Activated T-helper 2 cell treated with anti-CD3 and anti-CD28 coated beads, Interferon-gamma antibody, Interleukin-2, Interleukin-4, amounts not matched to agents 10 μg/mL and 5 μg/mL and 100 μg/mL, durations not matched to agents 14 hours and 24 hours and 36 hours (primary cell): ENCODE data around the gene NIP7. TPM values are rescaled to one million over a fixed set of nuclear protein-coding genes. Genes with fewer than 3 reads are reported as not detected.

ENCODE experiments used
- DNase-seq: peaks from one replicate; pipeline ENCODE4 v3.0.0; 2021; ENCODE audit warnings: low spot score
- H3K27ac Mint-ChIP-seq: one replicate; pipeline ENCODE4 v1.8.0; 2021; ENCODE audit warnings: mixed read lengths
- H3K27me3 Mint-ChIP-seq: one replicate; pipeline ENCODE4 v1.8.0; 2021; ENCODE audit warnings: low read depth, mixed read lengths
- H3K36me3 Mint-ChIP-seq: one replicate; pipeline ENCODE4 v1.8.0; 2021; ENCODE audit warnings: low read depth, mixed read lengths
- H3K4me1 Mint-ChIP-seq: one replicate; pipeline ENCODE4 v1.8.0; 2021; ENCODE audit warnings: low read depth, mixed read lengths
- H3K4me3 Mint-ChIP-seq: one replicate; pipeline ENCODE4 v1.8.0; 2021; ENCODE audit warnings: low read depth, mild to moderate bottlenecking, moderate library complexity, mixed read lengths
- H3K9me3 Mint-ChIP-seq: one replicate; pipeline ENCODE4 v1.8.0; 2021; ENCODE audit warnings: mixed read lengths
- intact Hi-C: fragments of 100-400 bp; cut with micrococcal nuclease; formaldehyde crosslinking; loops from one replicate; pipeline ENCODE4 v1.15.1; 2023
- total RNA-seq: library from RNA; stranded (reverse); gene quantifications from 2 replicates; pipeline ENCODE4 v1.2.3, GENCODE V29; 2022

The NIP7 gene
- total RNA-seq, 1 donor from 2014 or later: 60.5 TPM

GRCh38 chr16:69386596-69386995 is 47.0 kb downstream of the NIP7 start:
- DNase-seq: no peak
- Mint-ChIP-seq H3K9me3 (no peaks in the 10 kb centered on the region), H3K4me1 (peaks cover 20% of the 10 kb centered on the region), H3K27ac (no peak overlapping the region), H3K4me3 (no peak overlapping the region), H3K27me3 (no peaks in the 10 kb centered on the region), H3K36me3 (peaks cover 33% of the 10 kb centered on the region)
- intact Hi-C loops: loop anchor here (2.0 to 5.0 kb wide), 2 partner anchors 36 to 178 kb away; partner anchors contain the start of genes CYB5B and NFAT5

Other genes starting within 250 kb of the NIP7 start
- 1.1 and 1.2 TPM in 2 replicates for gene HAS3, start 234.1 kb upstream of the NIP7 start, total RNA-seq
- gene CHTF8, start 207.2 kb upstream of the NIP7 start, total RNA-seq: 121 and 138 TPM in 2 replicates
- gene UTP4, start 207.1 kb upstream of the NIP7 start, total RNA-seq: 104 and 107 TPM in 2 replicates
- 29.8 and 30.4 TPM in 2 replicates for gene SNTB2, start 152.6 kb upstream of the NIP7 start, total RNA-seq
- 34.6 and 36.3 TPM in 2 replicates for gene VPS4A, start 28.4 kb upstream of the NIP7 start, total RNA-seq
- gene PDF, start 9.2 kb upstream of the NIP7 start, total RNA-seq: 15.5 and 17.8 TPM in 2 replicates
- 41.5 and 42.9 TPM in 2 replicates for gene COG8, start 208 bp upstream of the NIP7 start, total RNA-seq
- 1.8 and 1.9 TPM in 2 replicates for gene TMED6, start 12.0 kb downstream of the NIP7 start, total RNA-seq
- gene TERF2, start 46.2 kb downstream of the NIP7 start, total RNA-seq: 56.0 and 61.9 TPM in 2 replicates
- gene CYB5B, start 84.8 kb downstream of the NIP7 start, total RNA-seq: 201 and 204 TPM in 2 replicates
- gene NFAT5, start 226.2 kb downstream of the NIP7 start, total RNA-seq: 49.2 and 54.0 TPM in 2 replicates